ENCODE data around the gene SEMA7A.

Gene SEMA7A

GRCh38 chr15:74405823-74406222, 27.9 kb downstream of the SEMA7A start:
- DNase-seq (ENCODE audit: extremely low read depth, low read depth): no peak
- TF ChIP-seq CTCF (IDR thresholded peaks at IDR 0.05; ENCODE audit: low read depth, low read length): no peak

- no peak for TF ChIP-seq CTCF (IDR thresholded peaks at IDR 0.05; ENCODE audit: low read depth, low read length)
- DNase-seq (ENCODE audit: extremely low read depth, low read depth): no peak
Observed at GRCh38 chr15:74403991-74404563, 29.7 kb downstream of the SEMA7A start.

- DNase-seq (ENCODE audit: extremely low read depth, low read depth): no peak
- TF ChIP-seq CTCF (IDR thresholded peaks at IDR 0.05; ENCODE audit: low read depth, low read length): no peak
Observed at GRCh38 chr15:74403588-74403919, 30.2 kb downstream of the SEMA7A start.

GRCh38 chr15:74402873-74403587, 30.7 kb downstream of the SEMA7A start:
- DNase-seq (ENCODE audit: extremely low read depth, low read depth): no peak
- TF ChIP-seq CTCF (IDR thresholded peaks at IDR 0.05; ENCODE audit: low read depth, low read length): no peak

- no peak for TF ChIP-seq CTCF (IDR thresholded peaks at IDR 0.05; ENCODE audit: low read depth, low read length)
- no peak for DNase-seq (ENCODE audit: extremely low read depth, low read depth)
Observed at GRCh38 chr15:74402337-74402841, 31.4 kb downstream of the SEMA7A start.

- DNase-seq (ENCODE audit: extremely low read depth, low read depth): no peak
- TF ChIP-seq CTCF (IDR thresholded peaks at IDR 0.05; ENCODE audit: low read depth, low read length): no peak
Observed at GRCh38 chr15:74400915-74401757, 32.6 kb downstream of the SEMA7A start.
